Measurements from ENCODE around the gene TRMT112. TPM values are rescaled to one million over a fixed set of nuclear protein-coding genes. Genes with fewer than 3 reads are reported as not detected.

The TRMT112 gene
- total RNA-seq, 1 donor from 2014 or later = 156 TPM

DNA sequence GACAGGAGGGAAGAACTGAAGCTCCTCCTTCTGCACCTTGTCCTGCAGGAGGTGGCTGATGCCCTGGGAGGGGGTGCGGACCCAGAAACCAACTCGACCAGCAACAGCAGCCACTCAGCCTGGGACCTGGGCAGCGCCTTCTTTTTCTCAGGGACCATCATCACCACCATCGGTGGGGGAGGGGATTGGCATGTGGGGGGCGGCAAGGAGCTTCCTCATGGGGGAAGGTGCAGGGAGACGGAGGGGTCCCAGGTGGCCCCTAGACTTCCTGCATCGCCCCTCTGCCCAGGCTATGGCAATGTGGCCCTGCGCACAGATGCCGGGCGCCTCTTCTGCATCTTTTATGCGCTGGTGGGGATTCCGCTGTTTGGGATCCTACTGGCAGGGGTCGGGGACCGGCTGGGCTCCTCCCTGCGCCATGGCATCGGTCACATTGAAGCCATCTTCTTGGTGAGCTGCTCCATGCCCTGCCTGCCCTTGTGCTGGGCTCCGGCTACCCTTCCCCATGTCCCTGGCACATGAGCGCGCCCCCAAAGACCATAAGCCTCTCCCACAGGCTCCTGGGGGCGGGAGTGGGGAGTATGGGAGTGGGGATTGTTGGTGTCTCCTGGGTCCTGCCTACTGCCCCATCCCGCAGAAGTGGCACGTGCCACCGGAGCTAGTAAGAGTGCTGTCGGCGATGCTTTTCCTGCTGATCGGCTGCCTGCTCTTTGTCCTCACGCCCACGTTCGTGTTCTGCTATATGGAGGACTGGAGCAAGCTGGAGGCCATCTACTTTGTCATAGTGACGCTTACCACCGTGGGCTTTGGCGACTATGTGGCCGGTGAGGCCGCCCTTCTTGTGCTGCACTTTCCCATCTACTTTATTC is 20.3 kb downstream of the TRMT112 start:
- peaks cover 25% of the 10 kb centered on the region for H3K4me1 Mint-ChIP-seq
- ChIA-PET CTCF (no interaction called here), POLR2A (no interaction called here)

DNA sequence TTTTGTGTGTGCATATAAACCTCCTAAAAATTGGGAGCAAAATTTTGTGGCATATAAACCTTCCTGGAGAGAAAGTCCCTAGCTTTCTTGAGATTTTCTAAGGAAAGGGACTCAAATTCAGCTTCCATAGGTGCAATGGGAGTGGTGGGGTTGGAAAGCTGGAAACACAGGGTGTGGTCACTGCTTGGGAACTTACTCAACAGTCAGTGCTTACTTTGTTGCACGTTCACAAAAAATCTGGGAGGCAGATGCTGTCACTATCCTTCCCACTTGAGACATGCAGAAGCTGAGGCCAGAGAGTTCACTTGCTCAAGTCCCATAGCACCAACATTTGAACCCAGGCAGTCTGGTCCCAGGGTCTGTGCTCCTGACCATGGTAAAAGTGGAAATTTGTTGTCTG is 21.1 kb downstream of the TRMT112 start:
- ChIA-PET POLR2A (no interaction called here), CTCF (no interaction called here)
- Mint-ChIP-seq H3K9me3 (no peaks in the 10 kb centered on the region), H3K27ac (no peak overlapping the region), H3K36me3 (ENCODE audit: low read depth) (no peaks in the 10 kb centered on the region), H3K4me3 (no peak overlapping the region), H3K4me1 (peaks cover 25% of the 10 kb centered on the region), H3K27me3 (peaks cover 58% of the 10 kb centered on the region)
- DNase-seq = no peak
- ATAC-seq (ENCODE audit: low read depth) = no peak
- TF ChIP-seq, protein P1, sequence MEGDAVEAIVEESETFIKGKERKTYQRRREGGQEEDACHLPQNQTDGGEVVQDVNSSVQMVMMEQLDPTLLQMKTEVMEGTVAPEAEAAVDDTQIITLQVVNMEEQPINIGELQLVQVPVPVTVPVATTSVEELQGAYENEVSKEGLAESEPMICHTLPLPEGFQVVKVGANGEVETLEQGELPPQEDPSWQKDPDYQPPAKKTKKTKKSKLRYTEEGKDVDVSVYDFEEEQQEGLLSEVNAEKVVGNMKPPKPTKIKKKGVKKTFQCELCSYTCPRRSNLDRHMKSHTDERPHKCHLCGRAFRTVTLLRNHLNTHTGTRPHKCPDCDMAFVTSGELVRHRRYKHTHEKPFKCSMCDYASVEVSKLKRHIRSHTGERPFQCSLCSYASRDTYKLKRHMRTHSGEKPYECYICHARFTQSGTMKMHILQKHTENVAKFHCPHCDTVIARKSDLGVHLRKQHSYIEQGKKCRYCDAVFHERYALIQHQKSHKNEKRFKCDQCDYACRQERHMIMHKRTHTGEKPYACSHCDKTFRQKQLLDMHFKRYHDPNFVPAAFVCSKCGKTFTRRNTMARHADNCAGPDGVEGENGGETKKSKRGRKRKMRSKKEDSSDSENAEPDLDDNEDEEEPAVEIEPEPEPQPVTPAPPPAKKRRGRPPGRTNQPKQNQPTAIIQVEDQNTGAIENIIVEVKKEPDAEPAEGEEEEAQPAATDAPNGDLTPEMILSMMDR (IDR thresholded peaks at IDR 0.05) = no peak
- intact Hi-C loops (cut with micrococcal nuclease) = no loop called here

More for the DNA sequence above, 20.3 kb downstream of the TRMT112 start:
- Mint-ChIP-seq H3K27me3 (peaks cover 58% of the 10 kb centered on the region), H3K4me3 (no peak overlapping the region), H3K9me3 (no peaks in the 10 kb centered on the region), H3K36me3 (ENCODE audit: low read depth) (no peaks in the 10 kb centered on the region), H3K27ac (no peak overlapping the region)
- TF ChIP-seq, protein P1 (IDR thresholded peaks at IDR 0.05) = no peak
- intact Hi-C loops (cut with micrococcal nuclease) = no loop called here
- no peak for DNase-seq
- no peak for ATAC-seq (ENCODE audit: low read depth)

- H3K4me3 Mint-ChIP-seq = no peak overlapping the region
- no peaks in the 10 kb centered on the region for H3K9me3 Mint-ChIP-seq
- H3K36me3 Mint-ChIP-seq (ENCODE audit: low read depth) = no peaks in the 10 kb centered on the region
- POLR2A ChIA-PET = no interaction called here
- CTCF ChIA-PET = no interaction called here
- peaks cover 57% of the 10 kb centered on the region for H3K27me3 Mint-ChIP-seq
- peaks cover 23% of the 10 kb centered on the region for H3K4me1 Mint-ChIP-seq
- no peak overlapping the region for H3K27ac Mint-ChIP-seq
- TF ChIP-seq, protein P1 (IDR thresholded peaks at IDR 0.05) = no peak
- no peak for DNase-seq
- ATAC-seq (ENCODE audit: low read depth) = no peak
- intact Hi-C loops (cut with micrococcal nuclease) = no loop called here
Measured at GRCh38 chr11:64295760-64296159, 21.6 kb downstream of the TRMT112 start.

GRCh38 chr11:64294774-64295173 is 22.6 kb downstream of the TRMT112 start:
- intact Hi-C loops (cut with micrococcal nuclease) = no loop called here
- CTCF ChIA-PET = interaction anchor here (2.3 kb wide), 1 partner anchor 90 kb away, joined by 7 read pairs; no protein-coding TSS in a partner anchor
- no peak overlapping the region for H3K4me3 Mint-ChIP-seq

More at GRCh38 chr11:64294774-64295173, 22.6 kb downstream of the TRMT112 start:
- Mint-ChIP-seq H3K36me3 (ENCODE audit: low read depth) (no peaks in the 10 kb centered on the region), H3K27me3 (peaks cover 57% of the 10 kb centered on the region), H3K27ac (no peak overlapping the region), H3K4me1 (peaks cover 16% of the 10 kb centered on the region), H3K9me3 (no peaks in the 10 kb centered on the region)
- ATAC-seq (ENCODE audit: low read depth) = no peak
- POLR2A ChIA-PET = interaction anchor here (0.7 kb wide), 1 partner anchor 46 kb away, joined by 7 read pairs; no protein-coding TSS in a partner anchor
- DNase-seq = no peak
- TF ChIP-seq, protein P1 (IDR thresholded peaks at IDR 0.05) = no peak

All from activated B cell treated with CpG ODN at 0.5 μM for 24 hours (primary cell).